WI38 (cell line): Measurements from ENCODE around the gene MYO3B.

Experiments used
- H3K4me3 ChIP-seq: 2 replicates; pipeline ENCODE4 v1.5.1; 2011; ENCODE audit warnings: low read depth, mild to moderate bottlenecking, control low read depth, low read length
- TF ChIP-seq, protein P1 (sequence below): IDR thresholded peaks from 2 replicates; pipeline ENCODE4 v1.5.1; 2012; ENCODE audit warnings: low read depth, mild to moderate bottlenecking, control low read depth, low read length

MYO3B gene

DNA sequence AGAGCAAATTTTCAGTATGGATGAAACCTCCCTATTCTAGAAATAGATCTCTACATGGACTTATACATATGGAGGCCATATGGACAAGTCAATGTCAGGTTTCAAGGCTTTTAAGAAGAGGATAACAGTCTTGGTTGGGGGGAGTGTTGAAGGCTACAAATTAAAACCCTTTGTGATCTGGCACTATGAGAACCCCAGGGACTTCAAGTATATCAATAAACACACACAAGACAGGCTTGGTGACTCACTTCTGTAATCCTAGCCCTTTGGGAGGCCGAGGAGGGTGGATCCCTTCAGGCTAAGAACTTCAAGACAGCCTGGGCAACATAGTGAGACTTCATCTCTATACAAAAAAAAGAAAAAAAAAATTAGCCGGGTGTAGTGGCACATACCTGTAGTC is 410.0 kb downstream of the MYO3B start:
- no peak overlapping the region for H3K4me3 ChIP-seq
- TF ChIP-seq, protein P1, sequence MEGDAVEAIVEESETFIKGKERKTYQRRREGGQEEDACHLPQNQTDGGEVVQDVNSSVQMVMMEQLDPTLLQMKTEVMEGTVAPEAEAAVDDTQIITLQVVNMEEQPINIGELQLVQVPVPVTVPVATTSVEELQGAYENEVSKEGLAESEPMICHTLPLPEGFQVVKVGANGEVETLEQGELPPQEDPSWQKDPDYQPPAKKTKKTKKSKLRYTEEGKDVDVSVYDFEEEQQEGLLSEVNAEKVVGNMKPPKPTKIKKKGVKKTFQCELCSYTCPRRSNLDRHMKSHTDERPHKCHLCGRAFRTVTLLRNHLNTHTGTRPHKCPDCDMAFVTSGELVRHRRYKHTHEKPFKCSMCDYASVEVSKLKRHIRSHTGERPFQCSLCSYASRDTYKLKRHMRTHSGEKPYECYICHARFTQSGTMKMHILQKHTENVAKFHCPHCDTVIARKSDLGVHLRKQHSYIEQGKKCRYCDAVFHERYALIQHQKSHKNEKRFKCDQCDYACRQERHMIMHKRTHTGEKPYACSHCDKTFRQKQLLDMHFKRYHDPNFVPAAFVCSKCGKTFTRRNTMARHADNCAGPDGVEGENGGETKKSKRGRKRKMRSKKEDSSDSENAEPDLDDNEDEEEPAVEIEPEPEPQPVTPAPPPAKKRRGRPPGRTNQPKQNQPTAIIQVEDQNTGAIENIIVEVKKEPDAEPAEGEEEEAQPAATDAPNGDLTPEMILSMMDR, result no peak

DNA sequence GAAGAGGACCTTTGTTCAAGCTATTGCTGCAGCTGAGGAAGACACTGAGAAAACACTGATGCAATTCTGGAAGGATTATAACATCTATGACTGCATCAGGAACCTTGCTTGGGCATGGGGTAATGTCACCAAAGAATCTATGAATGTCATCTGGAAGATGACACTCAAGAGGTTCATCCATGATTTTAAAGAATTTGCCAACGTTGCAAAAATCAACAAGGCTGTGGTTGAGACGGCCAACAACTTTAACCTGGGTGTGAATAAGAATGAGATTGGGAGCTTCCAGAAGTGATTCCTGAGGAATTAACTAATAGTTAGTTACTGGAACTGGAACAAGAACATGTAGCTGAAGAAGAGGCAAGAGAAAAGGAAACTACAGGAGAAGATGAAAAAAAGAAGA is 410.8 kb downstream of the MYO3B start:
- TF ChIP-seq, protein P1, result no peak

DNA sequence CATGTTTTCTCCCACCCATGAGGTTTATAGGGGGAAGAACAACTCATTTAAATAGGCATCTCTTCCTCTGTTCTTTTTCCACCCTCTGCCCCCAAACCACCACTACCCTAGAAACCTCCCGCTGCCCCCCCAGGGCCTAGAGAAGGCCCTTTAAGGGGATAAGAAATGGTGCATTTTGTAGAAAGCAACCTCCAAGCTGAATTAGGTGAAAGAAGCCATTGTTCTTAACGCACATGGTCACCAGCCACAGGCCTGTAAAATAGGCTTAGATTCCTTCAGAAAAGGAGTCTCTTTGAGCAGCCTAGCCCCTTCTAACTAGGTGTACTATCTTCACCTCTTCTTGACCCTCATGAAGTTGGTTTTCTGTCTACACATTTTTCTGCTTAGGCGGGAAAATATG is 418.6 kb downstream of the MYO3B start:
- TF ChIP-seq, protein P1, result no peak

More for the DNA sequence above, 410.8 kb downstream of the MYO3B start:
- H3K4me3 ChIP-seq, result no peak overlapping the region

DNA sequence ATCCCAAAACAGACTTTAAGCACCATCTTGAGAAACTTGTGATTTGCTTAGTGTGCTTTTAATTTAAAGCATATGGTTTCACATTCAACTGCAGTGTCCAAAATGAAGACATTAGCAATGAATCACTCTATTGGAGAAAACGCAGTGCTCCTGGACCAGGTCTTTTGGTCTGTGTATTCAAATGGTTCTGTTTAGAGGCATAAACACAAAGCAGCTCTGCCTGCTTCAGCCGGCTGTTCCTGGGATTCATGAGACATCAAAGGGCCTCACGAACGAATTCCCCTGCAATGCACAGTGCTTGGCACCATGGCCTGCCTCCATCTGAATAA is 420.1 kb downstream of the MYO3B start:
- TF ChIP-seq, protein P1, result no peak
- no peak overlapping the region for H3K4me3 ChIP-seq

More for the DNA sequence above, 418.6 kb downstream of the MYO3B start:
- no peak overlapping the region for H3K4me3 ChIP-seq

DNA sequence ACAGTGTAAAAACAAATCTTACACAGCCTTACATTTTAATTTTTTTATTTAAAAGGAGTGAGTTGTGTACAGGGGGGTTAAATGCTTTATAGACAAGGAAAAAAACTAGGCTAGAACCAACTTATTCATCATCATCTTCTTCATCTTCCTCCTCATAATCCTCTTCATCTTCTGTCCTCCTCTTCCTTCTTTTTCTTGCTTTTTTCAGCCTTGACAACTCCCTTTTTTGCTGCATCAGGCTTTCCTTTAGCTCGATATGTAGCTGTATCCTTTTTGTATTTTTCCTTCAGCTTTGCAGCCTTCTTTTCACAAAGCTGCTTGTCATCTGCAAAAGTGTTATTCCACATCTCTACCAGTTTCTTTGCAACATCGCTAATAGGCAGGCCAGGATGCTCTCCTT is 423.5 kb downstream of the MYO3B start:
- TF ChIP-seq, protein P1, result no peak
- H3K4me3 ChIP-seq, result no peak overlapping the region

DNA sequence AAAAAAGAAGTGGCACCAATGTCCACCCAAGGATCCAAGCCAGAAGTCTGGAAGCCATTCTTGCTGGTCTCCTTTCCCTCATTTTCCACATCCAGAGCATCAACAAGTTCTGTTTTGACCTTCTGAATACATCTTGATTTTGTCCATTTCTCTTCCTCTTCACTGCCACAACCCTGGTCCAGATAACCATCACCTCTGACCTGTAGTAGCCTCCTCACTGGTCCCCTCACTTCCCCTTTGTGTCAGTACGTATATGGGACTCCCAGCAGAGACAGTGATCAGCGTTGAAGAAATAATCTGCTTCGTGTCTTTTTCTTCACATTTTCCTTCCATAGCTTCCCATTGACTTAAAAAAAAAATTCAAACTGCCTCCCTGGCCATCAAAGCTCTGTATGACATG is 427.9 kb downstream of the MYO3B start:
- H3K4me3 ChIP-seq, result no peak overlapping the region
- TF ChIP-seq, protein P1, result no peak

DNA sequence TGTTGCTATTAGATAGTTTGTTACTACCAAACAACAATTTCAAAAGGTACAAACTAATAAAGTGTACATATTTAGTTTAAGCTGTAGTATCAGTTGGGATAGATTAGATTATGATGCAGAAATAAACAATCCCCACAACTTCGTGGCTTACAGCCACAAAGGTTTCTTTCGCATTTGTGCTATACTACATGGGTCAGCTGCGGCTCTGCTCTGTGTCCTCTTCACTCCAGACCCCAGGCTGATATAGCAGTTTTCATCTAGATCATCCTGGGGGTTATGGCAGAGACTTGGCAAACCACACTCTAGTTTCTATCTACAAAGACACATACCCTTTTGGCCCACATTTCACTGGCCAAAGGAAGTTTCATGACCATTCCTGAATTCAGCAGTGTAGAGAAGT is 429.2 kb downstream of the MYO3B start:
- TF ChIP-seq, protein P1, result no peak
- H3K4me3 ChIP-seq, result no peak overlapping the region
